ENCODE results near the gene SIGLECL1. TPM values are rescaled to one million over a fixed set of nuclear protein-coding genes. Genes with fewer than 3 reads are reported as not detected.

Gene SIGLECL1
- total RNA-seq, 2 donors from 2014 or later = not detected

DNA sequence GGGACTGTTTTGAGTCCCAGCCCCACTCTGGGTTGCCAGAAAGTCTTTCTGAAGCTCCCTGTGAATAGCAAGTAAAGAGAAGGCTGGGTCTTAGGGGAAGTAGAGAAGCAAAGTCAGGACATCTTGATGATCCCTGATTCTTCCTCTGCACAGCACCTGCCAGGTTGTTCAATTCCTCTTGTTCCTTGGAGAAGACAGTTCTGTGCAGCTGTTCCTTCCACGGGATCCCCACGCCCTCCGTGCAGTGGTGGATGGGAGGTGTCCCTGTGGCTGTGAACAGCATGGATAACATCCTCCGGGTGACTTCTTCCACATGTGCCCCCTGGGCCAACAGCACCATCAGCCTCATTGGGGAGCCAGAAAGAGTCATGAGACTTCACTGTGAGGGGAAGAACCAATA lies 31.5 kb downstream of the SIGLECL1 start:
- intact Hi-C loops (cut with DNase I) = no loop called here
- Histone ChIP-seq H3K9ac (ENCODE audit: low read depth in 2 of 2, low read length in 2 of 2) (no peak overlapping the region), H3K9me3 (no peaks in the 10 kb centered on the region), H3K4me3 (no peak overlapping the region), H3K27ac (no peak overlapping the region), H3K27me3 (no peaks in the 10 kb centered on the region), H3K36me3 (no peaks in the 10 kb centered on the region), H3K4me1 (no peaks in the 10 kb centered on the region)
- no peak for TF ChIP-seq CTCF (IDR thresholded peaks at IDR 0.05)
- DNase-seq = no peak

DNA sequence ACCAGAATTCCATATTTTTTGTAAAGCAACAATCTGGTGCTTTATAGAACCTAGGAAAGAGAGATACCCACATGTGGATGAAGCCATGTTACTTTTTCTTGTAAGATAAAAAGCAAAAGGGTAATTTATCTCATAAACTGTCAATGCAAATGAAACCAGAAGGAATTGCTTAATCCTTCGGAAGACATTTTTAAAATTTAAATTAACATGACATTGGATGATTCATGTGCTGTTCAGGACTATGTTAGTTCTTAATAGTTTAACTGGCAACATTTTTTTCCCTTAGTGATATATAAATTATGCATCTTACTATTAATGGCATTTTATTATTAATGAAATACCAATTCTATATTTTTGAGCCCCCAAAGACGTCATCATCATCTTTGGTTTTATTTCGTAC lies 34.8 kb downstream of the SIGLECL1 start:
- H3K4me1 ChIP-seq = no peaks in the 10 kb centered on the region
- H3K4me3 ChIP-seq = no peak overlapping the region
- TF ChIP-seq CTCF (IDR thresholded peaks at IDR 0.05) = no peak

DNA sequence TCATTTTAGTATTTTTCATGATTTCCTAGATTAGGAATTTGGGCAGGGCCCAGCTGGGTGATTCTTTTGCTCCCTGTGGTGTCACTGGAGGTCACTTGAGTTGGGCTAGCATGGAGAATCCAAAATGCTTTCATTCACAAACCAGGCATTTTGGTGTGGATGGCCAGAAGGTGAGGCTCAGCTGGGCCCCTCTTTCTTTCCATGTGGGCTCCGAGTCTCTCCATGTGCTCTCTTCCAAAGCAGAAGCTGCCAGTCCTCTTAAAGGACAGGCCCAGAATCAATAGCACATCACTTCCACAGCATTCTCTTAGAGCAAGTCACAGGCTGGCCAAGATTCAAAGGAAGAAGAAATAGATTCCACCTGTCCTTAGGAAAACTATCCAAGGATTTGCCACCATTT lies 38.8 kb downstream of the SIGLECL1 start:
- H3K27me3 ChIP-seq = no peaks in the 10 kb centered on the region
- no peaks in the 10 kb centered on the region for H3K9me3 ChIP-seq
- DNase-seq = no peak
- no peaks in the 10 kb centered on the region for H3K4me1 ChIP-seq
- no peaks in the 10 kb centered on the region for H3K36me3 ChIP-seq
- H3K4me3 ChIP-seq = no peak overlapping the region
- intact Hi-C loops (cut with DNase I) = no loop called here
- TF ChIP-seq CTCF (IDR thresholded peaks at IDR 0.05) = no peak
- H3K9ac ChIP-seq (ENCODE audit: low read depth in 2 of 2, low read length in 2 of 2) = no peak overlapping the region
- no peak overlapping the region for H3K27ac ChIP-seq

More for the DNA sequence above, 34.8 kb downstream of the SIGLECL1 start:
- no peak overlapping the region for H3K27ac ChIP-seq
- no peaks in the 10 kb centered on the region for H3K36me3 ChIP-seq
- no peaks in the 10 kb centered on the region for H3K27me3 ChIP-seq
- no peaks in the 10 kb centered on the region for H3K9me3 ChIP-seq
- no peak overlapping the region for H3K9ac ChIP-seq (ENCODE audit: low read depth in 2 of 2, low read length in 2 of 2)
- intact Hi-C loops (cut with DNase I) = no loop called here
- DNase-seq = no peak

DNA sequence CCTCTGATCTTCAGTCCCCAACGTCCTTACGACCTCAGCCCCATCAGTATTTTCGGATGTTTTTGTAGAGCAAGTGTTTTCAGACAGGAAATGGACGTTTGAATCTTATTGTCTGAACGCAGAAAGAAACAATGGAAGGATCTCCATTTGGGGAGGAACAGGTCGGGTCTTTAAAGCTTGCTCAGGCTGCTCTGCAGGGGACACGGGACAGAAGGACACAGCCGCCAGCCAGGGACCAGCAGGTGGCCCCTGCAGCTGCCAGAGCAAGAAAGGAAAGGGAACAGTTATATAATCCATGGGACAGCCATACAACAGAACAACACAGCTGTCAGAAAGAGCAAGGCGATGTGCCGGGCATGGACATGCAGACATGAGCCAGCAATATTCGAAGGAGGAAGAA lies 42.1 kb downstream of the SIGLECL1 start:
- H3K4me1 ChIP-seq = no peaks in the 10 kb centered on the region
- no peak overlapping the region for H3K4me3 ChIP-seq
- H3K9ac ChIP-seq (ENCODE audit: low read depth in 2 of 2, low read length in 2 of 2) = no peak overlapping the region
- H3K27ac ChIP-seq = no peak overlapping the region
- intact Hi-C loops (cut with DNase I) = no loop called here
- DNase-seq = no peak
- no peak for TF ChIP-seq CTCF (IDR thresholded peaks at IDR 0.05)
- H3K36me3 ChIP-seq = no peaks in the 10 kb centered on the region
- no peaks in the 10 kb centered on the region for H3K9me3 ChIP-seq
- no peaks in the 10 kb centered on the region for H3K27me3 ChIP-seq

DNA sequence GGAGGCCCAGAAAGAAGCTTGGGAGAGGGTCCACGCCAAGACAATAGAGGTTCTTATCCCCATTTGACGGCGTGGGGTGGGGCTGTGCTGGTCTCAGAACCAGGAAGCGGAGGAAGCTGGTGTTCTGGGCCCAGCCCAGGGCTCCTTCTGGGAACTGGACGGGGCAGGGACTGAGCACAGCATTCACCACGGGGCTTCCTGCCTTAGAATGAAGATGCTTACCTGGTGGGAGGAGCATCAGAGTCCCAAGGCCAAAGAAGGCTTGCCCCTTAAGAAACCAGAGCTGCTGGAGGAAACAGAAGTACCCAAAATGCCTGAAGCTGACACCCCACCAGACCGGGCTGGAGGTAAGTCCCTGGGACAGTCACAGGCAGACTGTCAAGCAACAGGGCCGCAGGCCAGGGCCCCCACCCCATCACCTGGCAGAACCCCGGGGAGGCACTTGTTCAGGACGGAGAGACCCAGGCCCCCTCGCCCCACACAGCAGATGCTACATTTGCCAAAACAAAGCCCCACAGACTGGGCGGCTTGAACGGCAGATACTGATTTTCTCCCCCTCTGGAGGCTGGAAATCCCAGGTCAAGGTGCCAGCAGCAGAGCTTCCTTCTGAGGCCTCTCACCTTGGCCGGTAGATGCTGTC lies 42.8 kb downstream of the SIGLECL1 start:
- no peak for TF ChIP-seq CTCF (IDR thresholded peaks at IDR 0.05)
- H3K36me3 ChIP-seq = no peaks in the 10 kb centered on the region
- H3K27ac ChIP-seq = no peak overlapping the region
- intact Hi-C loops (cut with DNase I) = no loop called here
- no peak for DNase-seq
- H3K9me3 ChIP-seq = no peaks in the 10 kb centered on the region
- H3K9ac ChIP-seq (ENCODE audit: low read depth in 2 of 2, low read length in 2 of 2) = no peak overlapping the region
- H3K4me3 ChIP-seq = no peak overlapping the region
- no peaks in the 10 kb centered on the region for H3K27me3 ChIP-seq
- H3K4me1 ChIP-seq = no peaks in the 10 kb centered on the region
